ENCODE data around the gene HOXC10.

The HOXC10 gene

GRCh38 chr12:54004063-54004840 is 19.3 kb downstream of the HOXC10 start:
- DNase-seq (ENCODE audit: low spot score) = no peak

GRCh38 chr12:54004841-54005530 is 20.0 kb downstream of the HOXC10 start:
- no peak for DNase-seq (ENCODE audit: low spot score)

- DNase-seq (ENCODE audit: low spot score) = no peak
These were observed 20.5 kb downstream of the HOXC10 start for GRCh38 chr12:54005531-54005852.

- DNase-seq (ENCODE audit: low spot score) = peak; percentile 85
These were observed 21.1 kb downstream of the HOXC10 start for GRCh38 chr12:54005853-54006558.

- no peak for DNase-seq (ENCODE audit: low spot score)
These were observed 21.7 kb downstream of the HOXC10 start for GRCh38 chr12:54006559-54007220.

GRCh38 chr12:54007538-54008259 is 22.8 kb downstream of the HOXC10 start:
- DNase-seq (ENCODE audit: low spot score) = no peak

GRCh38 chr12:54008260-54008552 is 23.3 kb downstream of the HOXC10 start:
- DNase-seq (ENCODE audit: low spot score) = no peak

- DNase-seq (ENCODE audit: low spot score) = peak; percentile 44
These were observed 24.5 kb downstream of the HOXC10 start for GRCh38 chr12:54009171-54010052.

- no peak for DNase-seq (ENCODE audit: low spot score)
These were observed 25.4 kb downstream of the HOXC10 start for GRCh38 chr12:54010053-54010971.

GRCh38 chr12:54010972-54011664 is 26.2 kb downstream of the HOXC10 start:
- DNase-seq (ENCODE audit: low spot score) = no peak

GRCh38 chr12:54011665-54012532 is 27.0 kb downstream of the HOXC10 start:
- no peak for DNase-seq (ENCODE audit: low spot score)

- no peak for DNase-seq (ENCODE audit: low spot score)
These were observed 27.9 kb downstream of the HOXC10 start for GRCh38 chr12:54012631-54013409.

- DNase-seq (ENCODE audit: low spot score) = no peak
These were observed 29.6 kb downstream of the HOXC10 start for GRCh38 chr12:54014377-54015017.

- DNase-seq (ENCODE audit: low spot score) = no peak
These were observed 30.3 kb downstream of the HOXC10 start for GRCh38 chr12:54015018-54015931.

- DNase-seq (ENCODE audit: low spot score) = no peak
These were observed 31.1 kb downstream of the HOXC10 start for GRCh38 chr12:54016051-54016450.

- peak; percentile 85 for DNase-seq (ENCODE audit: low spot score)
These were observed 31.6 kb downstream of the HOXC10 start for GRCh38 chr12:54016478-54016964.
